ENCODE data around the gene MMP24OS.

The MMP24OS gene

DNA sequence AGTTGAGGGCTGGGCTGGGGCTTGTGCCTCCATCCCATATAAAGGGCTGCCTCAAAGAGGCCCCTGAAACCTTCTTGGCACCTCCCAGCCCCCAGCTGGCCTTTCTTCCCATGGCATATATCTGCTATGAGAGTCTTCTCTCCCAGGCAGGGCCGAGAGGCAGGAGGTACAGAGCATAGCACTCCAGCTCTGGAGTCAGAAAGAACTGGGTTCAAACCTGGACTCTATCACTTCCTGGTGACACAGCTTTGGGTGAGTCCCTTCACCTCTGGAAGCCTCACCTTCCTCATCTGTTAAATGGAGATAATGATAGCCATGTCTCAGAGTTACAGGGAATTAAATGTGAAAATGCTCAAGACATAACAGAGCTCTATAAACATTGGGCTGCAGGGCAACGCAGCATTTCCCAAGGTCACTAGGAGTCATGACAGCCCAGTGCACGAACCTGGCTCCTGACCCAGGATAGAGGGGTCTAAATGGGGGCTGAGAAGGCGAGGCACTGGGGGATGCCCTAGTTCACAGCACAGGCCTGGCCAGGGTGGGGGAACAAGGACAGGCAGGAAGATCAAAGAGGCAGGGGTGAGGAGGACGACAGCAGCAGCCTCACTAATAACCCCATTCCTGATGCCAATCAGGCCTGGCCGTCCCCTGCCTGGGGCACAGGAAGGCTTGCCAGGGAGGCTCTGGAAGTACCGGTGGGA lies 12.4 kb upstream of the MMP24OS start:
- DNase-seq: no peak

DNA sequence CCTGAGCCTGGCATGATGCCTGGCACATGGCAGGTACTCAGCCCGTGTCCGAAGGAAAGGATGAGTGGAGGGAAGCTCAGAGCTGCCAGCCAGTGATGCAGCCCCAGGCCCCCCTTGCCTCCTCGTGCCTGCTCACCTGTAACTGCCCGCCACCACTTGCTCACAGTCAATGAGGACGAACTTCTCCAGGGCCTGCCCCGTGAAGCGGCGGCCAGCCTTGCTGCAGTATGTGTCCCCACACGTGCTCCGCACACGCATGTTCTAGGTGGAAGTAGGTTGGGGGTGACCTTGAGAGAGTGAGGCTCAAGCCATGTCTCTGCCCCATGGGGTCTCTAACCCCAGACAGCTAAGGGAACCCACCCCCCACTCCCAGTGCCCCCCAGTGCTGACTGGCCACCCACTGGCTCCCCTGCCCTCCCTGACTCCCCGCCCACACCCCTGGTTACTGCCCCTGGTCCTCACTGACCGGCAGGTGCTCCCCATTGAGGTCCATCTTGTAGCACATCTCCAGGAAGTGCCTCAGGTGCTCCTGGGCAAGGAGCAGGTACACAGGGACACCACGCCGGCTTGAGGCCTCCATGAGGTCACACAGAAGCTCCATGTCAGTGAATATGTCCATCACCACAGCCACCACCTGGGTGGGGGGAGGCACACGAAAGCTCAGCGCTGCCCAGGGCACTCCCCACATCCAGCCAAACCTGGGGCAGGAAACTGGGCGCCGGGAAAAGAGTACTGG lies 10.6 kb upstream of the MMP24OS start:
- no peak for DNase-seq

DNA sequence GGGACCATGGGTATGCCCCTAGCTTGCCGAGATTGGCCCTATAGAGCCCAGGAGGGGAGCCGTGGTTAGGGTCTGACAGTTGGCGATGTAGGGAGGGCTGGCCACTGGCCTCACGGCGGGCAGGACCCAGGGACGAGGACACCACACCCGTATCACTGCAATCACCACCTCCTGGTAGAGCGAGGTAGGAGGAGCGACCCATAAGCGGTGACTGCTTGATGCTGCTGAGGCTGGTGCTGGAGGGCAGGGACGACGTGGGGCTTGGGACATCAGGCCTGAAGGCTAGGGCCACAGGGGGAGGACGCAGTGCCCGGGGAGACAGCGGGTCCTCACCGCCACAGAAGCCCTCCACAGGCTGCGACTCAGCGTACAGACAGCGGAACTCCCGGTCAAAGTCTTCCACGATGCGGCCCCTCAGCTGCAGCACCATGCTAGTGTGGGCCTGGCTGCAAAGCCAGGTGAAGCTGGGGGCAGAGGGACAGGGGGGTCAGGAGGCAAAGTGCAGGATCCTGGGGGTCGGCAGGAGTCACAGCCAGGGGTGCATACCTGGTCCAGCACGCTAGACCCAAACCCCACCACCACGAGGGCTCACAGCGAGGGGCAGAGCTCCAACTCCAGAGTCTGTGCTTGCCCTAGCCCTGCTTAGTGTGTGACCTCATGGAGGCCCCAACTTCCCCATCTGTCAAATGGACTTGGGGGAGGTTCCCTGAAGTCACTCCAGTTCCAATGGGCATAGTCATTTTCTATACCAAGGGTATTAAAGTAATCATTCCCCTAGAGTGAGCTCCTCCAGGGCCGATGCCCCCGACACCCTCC lies 9.8 kb upstream of the MMP24OS start:
- DNase-seq: no peak

DNA sequence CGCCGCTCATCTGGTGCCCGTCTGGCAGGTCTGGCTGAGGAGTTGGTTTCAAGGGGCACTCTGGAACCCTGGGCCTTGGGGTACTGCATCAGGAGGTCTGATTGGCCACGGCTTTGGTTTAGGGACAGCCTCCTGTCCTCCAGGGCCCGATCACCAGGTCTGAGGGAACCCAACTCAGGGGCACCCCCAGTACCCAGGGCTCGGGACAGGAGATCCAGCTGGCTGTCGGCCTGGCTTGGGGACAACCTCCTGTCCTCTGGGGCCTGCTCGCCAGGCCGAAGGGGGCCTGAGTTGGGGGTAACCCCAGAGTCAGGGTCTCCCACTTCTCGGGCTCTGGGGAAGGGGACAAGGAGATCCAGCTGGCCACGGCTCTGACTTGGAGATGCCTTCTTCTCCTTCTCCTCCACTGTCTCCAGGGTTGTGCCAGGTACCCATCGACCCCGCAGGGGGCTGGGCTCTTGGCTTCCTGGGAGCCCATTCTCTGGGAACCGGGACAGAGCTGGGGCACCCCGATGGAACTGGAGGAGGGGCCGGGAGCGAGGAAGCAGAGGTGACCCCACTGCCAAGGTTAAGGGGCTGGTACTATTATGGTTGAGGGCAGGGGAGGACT lies 9.1 kb upstream of the MMP24OS start:
- DNase-seq: no peak

DNA sequence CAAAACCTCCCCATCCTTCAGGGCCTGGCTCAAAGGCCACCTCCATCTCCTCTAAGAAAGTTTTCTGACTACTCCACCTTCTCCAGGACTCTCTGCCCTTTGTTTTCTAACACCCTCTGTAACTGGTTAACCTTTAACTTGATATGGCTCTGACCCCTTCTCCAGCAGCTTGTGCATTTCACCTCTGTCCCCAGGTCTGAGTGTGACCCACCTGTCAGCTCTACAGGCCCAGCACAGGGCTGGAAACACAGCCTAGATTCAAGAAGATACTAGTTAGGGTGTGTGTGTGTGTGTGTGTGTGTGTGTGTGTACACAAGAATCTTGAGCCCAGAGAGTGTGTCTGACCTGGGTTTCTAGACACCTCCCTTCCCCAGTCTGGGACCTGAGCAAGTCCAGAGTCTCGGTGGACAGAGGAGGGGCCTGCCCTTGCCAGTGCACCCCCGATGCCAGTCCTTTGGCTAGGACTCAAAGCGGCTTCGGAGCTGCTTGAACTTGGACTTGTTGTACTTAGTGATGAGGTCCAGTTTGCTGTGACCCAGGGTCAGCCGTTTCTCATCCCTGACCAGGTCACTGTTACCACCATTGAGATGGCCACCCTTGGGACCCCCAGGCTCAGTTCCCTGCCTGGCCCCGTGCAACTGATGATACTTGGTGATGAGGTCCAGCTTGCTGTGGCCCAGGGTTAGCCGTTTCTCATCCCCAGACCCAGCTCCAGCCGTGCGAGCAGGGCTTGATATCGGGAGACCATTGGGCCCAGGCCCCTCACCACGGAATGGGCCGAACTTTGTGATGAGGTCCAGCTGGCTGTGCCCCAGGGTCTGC lies 8.4 kb upstream of the MMP24OS start:
- DNase-seq: no peak

DNA sequence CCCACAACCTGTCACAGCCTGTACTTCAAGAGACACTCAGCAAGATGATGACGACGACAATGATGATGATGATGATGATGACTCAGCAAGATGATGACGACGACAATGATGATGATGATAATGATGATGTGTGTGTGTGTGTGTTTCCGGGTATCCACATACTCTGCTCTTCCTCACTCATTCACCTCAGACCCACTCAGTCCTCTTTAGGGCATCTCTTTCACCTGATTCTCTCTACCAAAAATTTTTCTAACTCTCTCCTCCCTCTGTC lies 7.8 kb upstream of the MMP24OS start:
- DNase-seq: peak; percentile 47

DNA sequence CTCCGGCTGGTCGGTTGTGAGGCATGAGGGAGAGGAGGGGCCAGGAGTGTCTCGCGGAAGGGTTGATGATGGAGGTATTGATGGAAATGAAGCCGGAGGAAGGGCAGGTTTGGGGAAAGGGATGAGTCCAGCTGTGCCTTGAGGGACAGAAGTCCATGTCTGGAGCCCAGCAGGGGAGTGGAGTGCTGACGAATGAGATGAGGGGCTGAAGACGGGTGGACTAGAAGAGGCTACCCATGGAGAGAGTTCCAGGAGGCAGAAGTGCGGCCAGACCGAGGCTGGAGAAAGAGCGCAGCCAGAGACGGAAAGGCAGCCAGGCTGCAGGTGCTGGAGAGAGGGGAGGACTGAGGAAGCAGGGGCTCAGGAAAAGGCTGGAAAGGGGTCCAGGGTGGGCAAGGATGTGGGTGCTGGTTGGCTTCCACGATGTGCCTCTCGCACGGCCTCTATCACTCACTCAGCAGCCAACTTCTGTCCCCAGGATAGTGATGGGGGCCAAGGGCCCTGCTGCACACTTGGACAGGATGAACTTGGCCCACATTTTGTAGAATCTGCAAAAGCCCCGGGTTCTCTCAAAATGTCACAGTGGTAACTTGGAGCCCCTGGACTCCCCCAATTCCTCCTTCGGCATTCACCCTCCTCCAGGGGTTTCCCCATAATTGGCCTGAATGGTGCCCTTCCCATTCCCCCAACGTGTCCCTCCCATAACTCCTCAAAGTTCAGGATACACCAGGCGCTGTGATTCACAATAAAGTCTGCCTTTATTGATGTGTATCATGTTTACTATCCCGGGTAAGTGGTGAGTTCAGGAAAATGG lies 7.3 kb upstream of the MMP24OS start:
- no peak for DNase-seq

DNA sequence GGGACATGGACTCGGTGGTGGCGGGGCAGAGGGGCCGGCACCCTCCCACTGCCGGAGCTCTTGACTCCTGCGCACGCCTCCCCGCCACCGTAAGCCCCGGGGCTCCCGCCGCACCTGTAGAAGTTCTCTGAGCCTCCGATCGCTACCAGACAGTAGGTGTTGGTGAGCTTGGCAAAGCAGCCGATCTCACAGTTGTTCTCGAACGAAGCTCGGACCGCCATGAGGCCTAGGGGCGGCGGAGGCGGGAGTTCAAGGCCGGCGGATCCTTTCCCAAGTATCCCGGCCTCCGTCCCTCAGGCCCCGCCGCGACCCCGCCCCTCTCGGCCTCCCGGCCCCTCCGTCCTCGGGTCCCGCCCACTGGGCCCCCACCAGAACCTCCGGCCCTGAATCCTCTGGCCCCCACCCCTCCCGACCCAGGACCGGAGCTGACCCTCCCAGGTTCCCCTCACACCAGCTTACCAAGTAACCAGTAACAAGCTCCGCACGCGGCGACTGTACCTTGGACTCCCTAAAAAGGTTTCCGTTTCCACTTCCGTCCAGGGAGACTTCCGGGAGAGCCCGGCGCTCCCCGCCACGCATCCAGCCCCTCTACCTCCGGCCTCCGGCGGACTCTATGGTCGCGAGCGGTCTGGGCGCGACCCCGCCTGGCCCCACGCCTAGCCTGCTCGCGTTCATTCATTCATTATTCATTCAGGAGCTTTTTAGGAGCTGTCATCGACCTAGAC lies 6.5 kb upstream of the MMP24OS start, which contains the start of gene EIF6:
Gene EIF6, minus strand, starts transcription at position 506 of the 725 bp plus-strand sequence. Its CDS starts 285 bp downstream, at position 221.
- peak; percentile 93 for DNase-seq

DNA sequence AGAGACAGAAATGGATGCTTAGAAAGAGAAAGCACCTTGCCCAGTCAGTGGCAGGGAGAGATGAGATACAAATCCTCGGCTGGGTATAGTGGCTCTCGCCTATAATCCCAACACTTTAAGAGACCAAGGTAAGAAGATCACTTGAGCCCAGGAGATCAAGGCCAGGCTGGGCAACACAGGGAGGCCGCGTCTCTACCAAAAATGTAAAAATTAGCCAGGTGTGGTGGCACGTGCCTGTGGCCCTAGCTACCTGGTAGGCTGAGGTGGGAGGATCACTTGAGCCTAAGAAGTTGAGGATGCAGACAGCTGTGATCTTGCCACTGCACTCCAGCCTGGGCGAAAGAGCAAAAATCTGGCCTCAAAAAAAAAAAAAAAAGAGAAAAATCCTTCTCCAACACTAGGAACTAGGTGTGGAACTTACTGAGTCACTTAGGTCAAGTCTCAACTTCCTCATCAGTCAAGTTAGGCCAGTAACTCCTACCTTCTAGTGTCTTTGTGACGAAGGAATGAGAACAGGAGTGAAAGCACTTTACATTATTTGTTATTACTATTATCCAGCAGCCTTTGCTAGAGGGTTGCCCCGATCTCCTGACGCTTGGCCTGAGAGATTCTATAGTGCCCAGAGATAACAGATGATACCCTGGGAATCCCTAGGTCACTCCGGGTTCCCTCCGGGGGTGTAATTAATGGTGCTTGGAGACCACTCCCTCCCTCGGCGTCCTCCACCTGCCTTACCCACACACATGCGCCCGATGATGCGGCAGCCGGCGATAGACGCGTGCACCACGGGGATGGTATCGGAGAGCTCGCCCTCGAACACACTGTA lies 5.7 kb upstream of the MMP24OS start:
- DNase-seq: no peak

DNA sequence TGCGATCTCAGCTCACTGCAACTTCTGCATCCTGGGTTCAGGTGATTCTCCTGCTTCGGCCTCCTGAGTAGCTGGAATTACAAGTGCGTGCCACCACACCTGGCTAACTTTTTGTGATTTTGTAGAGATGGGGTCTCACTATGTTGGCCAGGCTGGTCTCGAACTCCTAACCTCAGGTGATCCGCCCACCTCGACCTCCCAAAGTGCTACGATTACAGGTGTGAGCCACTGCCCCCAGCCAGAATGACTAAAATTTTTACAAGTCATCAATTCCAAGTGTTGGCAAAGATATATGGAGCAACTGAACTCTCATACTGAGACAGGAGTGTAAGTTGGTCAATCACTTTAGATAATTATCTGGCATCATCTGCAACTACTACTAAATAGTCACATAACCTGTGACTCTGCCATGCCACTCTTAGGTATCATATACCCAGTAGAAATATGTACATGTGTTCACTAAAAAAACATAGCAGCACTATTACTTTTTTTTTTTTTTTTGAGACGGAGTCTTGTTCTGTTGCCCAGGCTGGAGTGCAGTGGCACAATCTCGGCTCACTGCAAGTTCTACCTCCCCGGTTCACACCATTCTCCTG lies 3.7 kb upstream of the MMP24OS start:
- DNase-seq: no peak

DNA sequence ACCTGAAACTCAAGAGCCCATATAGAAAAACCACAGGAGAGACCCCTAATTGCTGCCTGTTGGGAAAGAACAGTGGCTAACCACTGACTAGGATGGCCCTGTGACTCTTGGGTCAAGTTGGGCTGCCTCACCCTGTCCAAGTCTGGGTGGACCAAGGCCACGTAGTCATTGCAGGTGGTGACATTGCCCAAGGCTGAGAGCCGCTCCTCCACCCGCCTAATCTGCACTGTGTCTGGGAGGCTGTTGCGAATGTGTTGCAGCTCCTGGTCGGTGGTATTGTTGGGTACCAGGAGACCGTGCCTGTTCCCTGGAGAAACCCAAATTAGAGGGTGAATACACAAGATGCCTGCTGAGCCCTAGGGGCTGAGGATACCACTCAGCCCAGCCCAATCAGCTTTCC lies 2.6 kb upstream of the MMP24OS start:
- DNase-seq: no peak

DNA sequence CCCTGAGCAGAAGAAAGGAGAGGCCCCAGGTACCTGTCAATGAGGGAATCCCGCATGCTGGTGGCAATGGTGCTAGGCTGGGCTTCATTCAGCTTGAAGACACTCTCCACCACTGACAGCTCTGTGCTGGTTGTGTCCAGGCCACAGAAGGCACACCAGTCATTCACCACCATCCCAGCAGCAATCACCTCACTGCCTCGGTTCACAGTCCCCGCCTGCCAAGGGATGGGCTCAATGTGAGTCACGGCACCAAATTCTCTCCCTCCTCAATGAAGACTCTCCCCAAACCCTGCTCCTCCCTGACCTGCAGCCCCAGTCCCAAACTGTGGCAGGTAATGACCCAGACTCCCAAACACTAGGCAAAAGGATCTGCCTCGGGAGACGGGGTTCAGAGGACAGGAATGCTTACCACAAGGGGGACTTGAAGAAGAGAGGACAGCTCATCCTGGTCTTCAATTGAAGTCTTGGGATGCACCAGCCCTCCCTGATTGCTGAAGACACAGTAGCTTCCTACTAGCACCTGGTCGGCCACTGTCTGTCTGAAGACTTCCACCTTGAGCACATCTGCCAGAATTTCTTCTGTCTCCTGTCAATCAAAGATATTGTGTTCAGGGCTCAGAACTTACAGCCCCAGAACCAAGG lies 1.7 kb upstream of the MMP24OS start:
- no peak for DNase-seq

DNA sequence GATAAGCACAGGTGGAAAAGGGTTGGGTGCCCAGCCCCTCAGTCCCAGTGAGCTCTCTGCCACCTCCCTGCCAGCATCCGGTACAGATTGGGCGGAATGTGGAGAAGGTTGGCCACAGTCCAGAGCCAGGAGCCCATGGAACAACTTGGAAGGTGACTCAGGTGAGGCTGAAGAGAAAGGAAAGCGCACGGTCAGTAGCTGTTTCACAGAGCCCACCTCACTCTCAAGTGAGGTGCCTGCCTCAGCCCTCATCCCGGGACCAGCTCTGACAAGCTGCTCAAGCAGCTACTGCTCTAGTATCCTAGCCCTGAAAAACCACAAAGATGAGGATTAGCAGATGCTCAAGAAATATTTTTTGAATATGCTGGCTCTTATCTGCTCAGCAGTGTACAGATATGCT lies 1.1 kb upstream of the MMP24OS start:
- no peak for DNase-seq

DNA sequence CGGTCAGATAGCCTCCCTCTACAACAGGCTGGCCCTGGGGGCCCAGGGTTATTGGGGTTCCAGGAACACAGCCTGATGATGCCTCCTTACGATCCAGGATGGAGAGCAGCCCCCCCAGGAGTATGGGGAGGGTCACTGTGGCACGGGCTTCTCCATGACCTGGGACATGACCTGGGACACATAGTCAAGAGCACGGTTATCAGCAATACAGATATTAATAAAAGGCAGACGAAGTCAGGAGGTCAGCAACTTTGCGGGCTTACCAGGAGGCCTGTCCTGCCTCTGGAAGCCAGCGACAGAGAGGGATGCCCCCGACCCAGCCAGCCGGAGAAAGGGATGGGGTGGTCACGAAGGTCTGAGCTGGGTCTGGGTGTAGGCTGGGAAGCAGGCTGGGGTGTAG lies 795 bp downstream of the MMP24OS start:
- no peak for DNase-seq

DNA sequence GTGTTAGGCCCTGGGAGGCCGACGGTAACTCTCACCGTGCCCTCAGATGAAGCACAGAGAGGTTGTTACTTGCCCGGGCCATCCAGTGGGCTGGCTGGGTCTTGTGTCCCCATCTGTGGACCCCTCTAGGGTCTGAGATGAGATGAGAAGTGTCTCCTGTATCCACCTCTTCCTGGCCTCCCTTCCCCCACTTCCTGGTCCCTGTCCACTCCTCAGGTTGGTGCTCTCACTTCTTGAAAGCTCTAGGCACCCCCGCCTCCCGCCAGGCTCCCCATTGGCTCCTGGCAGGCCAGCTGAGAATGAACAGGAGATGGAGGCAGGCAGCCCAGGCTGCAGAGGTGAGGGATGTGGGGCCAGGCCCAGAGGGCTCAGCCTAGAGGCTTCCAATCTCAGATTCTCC lies 1.5 kb downstream of the MMP24OS start:
- DNase-seq: no peak

DNA sequence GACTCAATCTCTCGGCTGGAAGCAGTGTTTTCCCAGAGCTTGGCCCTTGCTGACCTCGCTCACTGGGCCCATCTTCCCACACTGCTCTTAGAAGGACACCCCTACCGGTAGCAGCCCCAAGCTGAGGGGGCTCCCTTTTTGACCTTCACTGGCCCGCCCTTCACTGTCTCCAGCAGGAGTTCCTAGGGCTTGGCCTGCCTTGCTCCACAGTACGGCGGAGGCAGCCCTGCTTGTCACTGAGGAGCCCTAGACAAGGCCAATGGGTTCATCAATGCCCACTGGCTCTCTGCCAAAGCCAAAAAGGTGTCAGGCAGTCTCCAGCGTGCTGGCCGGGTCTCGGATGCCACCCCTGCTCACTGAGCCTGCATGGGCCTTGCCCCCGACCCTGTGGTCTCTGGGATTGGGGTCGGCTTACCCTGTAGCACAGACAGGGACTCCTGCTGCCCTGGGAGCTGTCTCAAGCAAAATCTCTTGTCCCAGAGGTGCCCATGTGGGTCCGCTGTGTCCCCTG lies 2.1 kb downstream of the MMP24OS start:
- DNase-seq: no peak

DNA sequence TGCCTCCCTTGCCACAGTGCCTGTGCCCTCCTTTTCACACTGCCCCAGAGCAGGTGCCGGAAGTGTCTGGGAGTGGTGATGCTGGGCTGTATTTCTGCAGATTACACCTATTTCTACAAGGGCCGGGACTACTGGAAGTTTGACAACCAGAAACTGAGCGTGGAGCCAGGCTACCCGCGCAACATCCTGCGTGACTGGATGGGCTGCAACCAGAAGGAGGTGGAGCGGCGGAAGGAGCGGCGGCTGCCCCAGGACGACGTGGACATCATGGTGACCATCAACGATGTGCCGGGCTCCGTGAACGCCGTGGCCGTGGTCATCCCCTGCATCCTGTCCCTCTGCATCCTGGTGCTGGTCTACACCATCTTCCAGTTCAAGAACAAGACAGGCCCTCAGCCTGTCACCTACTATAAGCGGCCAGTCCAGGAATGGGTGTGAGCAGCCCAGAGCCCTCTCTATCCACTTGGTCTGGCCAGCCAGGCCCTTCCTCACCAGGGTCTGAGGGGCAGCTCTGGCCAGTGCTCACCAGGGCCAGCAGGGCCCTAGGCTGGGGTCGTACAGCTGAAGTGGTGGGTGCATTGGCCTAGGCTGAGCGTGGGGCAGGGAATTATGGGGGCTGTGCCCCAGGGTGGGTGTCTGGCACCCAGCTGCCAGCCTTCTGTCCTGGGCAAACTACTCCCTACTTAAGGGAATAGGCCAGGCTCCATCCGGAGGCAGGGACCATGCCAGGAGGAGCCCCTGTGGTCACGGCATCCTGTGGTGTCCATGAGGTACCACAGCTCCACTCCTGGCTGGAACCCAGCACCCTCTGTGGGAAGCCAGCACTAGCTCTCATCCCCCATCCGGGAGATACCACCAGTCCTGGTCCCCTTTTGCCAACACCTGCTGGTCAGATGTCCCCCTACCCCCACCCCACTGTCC lies 3.5 kb downstream of the MMP24OS start:
- DNase-seq: no peak

Data from fibroblast of skin of right biceps (primary cell).